ENCODE data around the gene SCN3A.

Gene SCN3A

DNA sequence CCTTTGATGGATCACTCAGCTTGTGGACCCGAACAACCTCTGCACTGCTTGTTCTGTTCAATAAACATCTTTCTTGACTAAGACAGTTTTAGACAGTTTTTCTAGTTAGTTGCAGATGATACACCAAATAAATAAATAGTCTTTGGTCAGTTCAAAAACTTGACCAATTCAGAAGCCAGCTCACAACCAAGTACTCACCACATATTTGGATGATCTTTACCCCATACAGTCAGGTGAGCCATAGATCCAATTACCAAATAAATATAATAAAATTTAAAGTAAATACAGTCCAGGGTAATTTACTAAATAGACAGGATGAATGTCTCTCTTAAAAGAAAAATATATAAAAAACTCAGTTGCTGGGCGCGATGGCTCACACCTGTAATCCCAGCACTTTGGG lies 18.2 kb downstream of the SCN3A start:
- DNase-seq (ENCODE audit: insufficient read length) (no peak), FAIRE-seq (no peak)
- TF ChIP-seq POLR2A (IDR thresholded peaks at IDR 0.05; ENCODE audit: low read depth, low read length) = no peak
- TF ChIP-seq TAF1 (IDR thresholded peaks at IDR 0.05; ENCODE audit: borderline replicate concordance, low read depth, low read length) = no peak
- no peak for TF ChIP-seq POLR2AphosphoS5 (IDR thresholded peaks at IDR 0.05; ENCODE audit: low read depth, low read length)

DNA sequence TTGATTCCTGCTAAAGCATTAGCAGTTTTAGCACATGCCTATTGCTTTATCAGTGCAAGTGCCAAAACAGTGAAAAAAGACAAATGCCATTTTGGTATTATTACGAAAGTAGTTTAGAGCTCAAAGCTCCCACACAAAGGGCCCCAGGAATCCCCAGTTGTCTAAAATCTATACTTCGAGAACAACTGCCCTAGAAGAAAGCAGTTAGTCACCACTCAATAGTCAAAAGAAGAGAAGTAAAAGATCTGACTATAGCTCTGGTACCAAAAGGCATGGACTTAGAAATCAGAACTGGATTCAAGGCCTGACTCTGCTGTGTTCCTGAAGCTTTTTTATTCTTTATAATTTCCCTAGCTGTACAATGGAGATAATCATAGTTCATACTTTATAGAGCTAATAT lies 21.8 kb downstream of the SCN3A start:
- no peak for FAIRE-seq

DNA sequence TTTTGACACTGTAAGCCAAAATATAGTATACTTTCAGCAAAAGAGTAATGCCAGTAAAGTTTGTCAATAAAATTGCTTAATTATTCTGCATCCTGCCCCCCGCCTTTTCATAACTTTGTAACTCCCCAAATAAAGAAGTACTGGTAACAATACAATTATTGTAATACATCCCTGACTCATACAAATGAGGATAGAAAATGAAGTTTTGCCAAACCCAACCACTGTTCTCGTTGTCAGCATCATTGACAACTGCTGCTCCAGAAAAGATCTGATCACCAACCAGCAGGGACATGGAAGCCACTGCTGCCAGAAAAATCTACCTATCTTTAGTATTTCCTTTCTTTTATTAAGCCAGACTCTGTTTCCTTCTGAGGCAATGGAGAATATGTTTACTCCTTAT lies 27.1 kb downstream of the SCN3A start:
- TF ChIP-seq POLR2A (IDR thresholded peaks at IDR 0.05; ENCODE audit: low read depth, low read length) (no peak), POLR2AphosphoS5 (IDR thresholded peaks at IDR 0.05; ENCODE audit: low read depth, low read length) (no peak), TAF1 (IDR thresholded peaks at IDR 0.05; ENCODE audit: borderline replicate concordance, low read depth, low read length) (no peak)
- no peak for DNase-seq (ENCODE audit: insufficient read length)
- FAIRE-seq = no peak

More for the DNA sequence above, 21.8 kb downstream of the SCN3A start:
- no peak for DNase-seq (ENCODE audit: insufficient read length)
- no peak for TF ChIP-seq TAF1 (IDR thresholded peaks at IDR 0.05; ENCODE audit: borderline replicate concordance, low read depth, low read length)

DNA sequence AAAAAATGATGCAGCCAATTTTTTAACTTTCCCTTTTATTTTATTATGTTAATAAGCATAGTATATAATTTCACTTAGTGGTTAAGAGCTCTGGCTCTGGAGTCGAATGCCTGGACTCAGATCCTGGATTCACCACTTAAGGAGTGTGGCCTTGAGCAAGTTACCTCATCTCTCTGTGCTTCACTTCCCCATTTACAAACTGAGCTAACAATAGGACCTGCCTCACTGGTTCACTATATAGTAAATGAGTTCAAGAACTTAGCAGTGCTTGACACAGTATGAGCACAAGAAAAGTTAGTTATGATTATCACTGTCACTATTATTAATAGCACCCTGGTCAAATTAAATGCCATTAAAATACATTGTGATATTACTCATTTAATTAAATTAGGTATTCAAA lies 30.6 kb downstream of the SCN3A start:
- peak; percentile 42 for FAIRE-seq
- TF ChIP-seq TAF1 (IDR thresholded peaks at IDR 0.05; ENCODE audit: borderline replicate concordance, low read depth, low read length) (no peak), POLR2AphosphoS5 (IDR thresholded peaks at IDR 0.05; ENCODE audit: low read depth, low read length) (no peak), POLR2A (IDR thresholded peaks at IDR 0.05; ENCODE audit: low read depth, low read length) (no peak)
- no peak for DNase-seq (ENCODE audit: insufficient read length)

DNA sequence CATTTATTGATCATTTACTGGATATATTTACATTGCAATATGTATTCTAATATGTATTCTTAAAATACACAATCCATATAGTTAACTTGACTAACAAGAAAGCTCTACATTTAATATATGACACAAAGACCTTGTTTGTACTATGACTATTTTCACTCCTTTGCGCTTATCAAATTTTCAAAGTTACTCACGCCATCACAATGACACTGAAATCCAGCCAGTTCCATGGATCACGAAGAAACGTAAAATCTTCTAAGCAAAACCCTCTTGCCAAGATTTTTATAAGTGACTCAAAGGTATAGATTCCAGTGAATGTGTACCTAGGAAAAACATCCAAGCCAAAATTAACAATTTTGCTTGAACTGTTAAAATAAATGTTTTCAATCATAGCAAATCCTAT lies 39.6 kb downstream of the SCN3A start:
- DNase-seq (ENCODE audit: insufficient read length) = no peak
- no peak for TF ChIP-seq POLR2AphosphoS5 (IDR thresholded peaks at IDR 0.05; ENCODE audit: low read depth, low read length)
- TF ChIP-seq POLR2A (IDR thresholded peaks at IDR 0.05; ENCODE audit: low read depth, low read length) = no peak
- no peak for TF ChIP-seq TAF1 (IDR thresholded peaks at IDR 0.05; ENCODE audit: borderline replicate concordance, low read depth, low read length)
- no peak for FAIRE-seq

DNA sequence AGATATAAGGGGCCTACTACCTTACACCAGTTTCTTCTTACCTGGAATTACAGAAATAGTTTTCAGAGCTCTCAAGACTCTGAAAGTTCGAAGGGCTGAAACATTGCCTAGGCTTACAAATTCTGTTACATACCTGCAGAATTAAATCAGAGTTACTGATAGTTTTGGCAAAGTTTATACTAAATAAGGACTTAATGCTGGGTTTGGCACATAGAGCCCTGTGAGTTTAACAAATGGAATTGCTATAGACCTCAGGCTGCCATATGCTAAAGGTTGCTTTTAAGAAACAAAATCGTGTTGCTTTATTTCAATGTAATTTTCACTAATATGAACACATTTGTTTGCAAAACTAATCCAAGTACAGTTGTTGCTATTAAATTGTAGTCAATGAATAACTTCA lies 40.1 kb downstream of the SCN3A start:
- FAIRE-seq = no peak
- TF ChIP-seq POLR2A (IDR thresholded peaks at IDR 0.05; ENCODE audit: low read depth, low read length) (no peak), TAF1 (IDR thresholded peaks at IDR 0.05; ENCODE audit: borderline replicate concordance, low read depth, low read length) (no peak), POLR2AphosphoS5 (IDR thresholded peaks at IDR 0.05; ENCODE audit: low read depth, low read length) (no peak)
- DNase-seq (ENCODE audit: insufficient read length) = no peak

DNA sequence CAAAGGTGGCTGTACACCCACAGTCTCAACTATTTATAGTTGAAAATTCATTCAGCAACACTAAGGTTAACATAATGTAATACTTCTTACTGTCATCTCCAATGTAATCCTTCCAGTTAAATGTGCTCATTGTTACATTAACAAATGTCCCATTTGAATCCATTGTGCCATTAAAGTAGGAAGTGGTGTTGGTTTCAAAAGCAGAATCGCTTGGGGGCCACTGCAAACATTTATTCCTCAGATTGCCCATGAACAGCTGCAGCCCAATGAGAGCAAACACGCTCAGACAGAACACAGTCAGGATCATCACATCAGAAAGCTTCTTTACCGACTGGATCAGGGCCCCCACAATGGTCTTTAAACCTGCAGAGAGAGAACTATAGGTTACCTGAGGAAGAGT lies 41.4 kb downstream of the SCN3A start:
- TF ChIP-seq POLR2A (IDR thresholded peaks at IDR 0.05; ENCODE audit: low read depth, low read length) = no peak
- no peak for TF ChIP-seq TAF1 (IDR thresholded peaks at IDR 0.05; ENCODE audit: borderline replicate concordance, low read depth, low read length)
- no peak for TF ChIP-seq POLR2AphosphoS5 (IDR thresholded peaks at IDR 0.05; ENCODE audit: low read depth, low read length)
- FAIRE-seq (no peak), DNase-seq (ENCODE audit: insufficient read length) (no peak)

DNA sequence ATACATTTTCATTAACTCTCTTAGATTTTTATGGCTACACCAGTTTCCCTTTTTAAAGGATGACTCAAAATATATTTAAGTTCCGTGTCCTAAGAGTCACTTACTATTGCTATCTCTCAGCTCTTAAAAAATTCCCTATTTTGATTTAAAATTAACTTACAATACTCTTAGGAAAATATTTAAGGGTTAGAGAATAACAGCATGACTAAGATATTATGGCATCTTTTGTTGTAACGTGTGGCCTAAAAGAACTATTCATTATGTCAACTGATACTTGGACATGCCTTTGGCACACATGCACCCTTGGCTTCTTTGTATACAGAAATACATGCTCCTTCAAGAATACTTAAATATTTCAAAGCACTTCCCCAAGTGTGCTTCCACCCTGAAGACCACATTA lies 42.3 kb downstream of the SCN3A start:
- TF ChIP-seq TAF1 (IDR thresholded peaks at IDR 0.05; ENCODE audit: borderline replicate concordance, low read depth, low read length) (no peak), POLR2A (IDR thresholded peaks at IDR 0.05; ENCODE audit: low read depth, low read length) (no peak), POLR2AphosphoS5 (IDR thresholded peaks at IDR 0.05; ENCODE audit: low read depth, low read length) (no peak)
- FAIRE-seq (no peak), DNase-seq (ENCODE audit: insufficient read length) (no peak)

DNA sequence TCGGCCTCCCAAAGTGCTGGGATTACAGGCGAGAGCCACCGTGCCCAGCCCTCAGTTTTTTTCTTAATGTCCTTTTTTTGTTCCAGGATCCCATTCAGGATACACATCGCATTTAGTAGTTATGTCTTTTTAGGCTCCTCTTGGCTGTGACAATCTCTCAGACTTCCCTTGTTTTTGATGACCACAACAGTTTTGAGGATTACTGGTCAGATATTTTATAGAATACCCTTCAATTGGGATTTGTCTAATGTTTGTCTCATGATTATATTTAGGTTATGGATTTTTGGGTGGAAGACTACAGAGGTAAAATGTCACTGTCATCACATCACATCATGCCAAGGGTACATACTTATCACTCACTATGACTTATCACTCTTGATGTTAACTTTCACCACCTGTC lies 46.7 kb downstream of the SCN3A start:
- TF ChIP-seq POLR2A (IDR thresholded peaks at IDR 0.05; ENCODE audit: low read depth, low read length) (no peak), TAF1 (IDR thresholded peaks at IDR 0.05; ENCODE audit: borderline replicate concordance, low read depth, low read length) (no peak), POLR2AphosphoS5 (IDR thresholded peaks at IDR 0.05; ENCODE audit: low read depth, low read length) (no peak)
- FAIRE-seq (no peak), DNase-seq (ENCODE audit: insufficient read length) (no peak)

DNA sequence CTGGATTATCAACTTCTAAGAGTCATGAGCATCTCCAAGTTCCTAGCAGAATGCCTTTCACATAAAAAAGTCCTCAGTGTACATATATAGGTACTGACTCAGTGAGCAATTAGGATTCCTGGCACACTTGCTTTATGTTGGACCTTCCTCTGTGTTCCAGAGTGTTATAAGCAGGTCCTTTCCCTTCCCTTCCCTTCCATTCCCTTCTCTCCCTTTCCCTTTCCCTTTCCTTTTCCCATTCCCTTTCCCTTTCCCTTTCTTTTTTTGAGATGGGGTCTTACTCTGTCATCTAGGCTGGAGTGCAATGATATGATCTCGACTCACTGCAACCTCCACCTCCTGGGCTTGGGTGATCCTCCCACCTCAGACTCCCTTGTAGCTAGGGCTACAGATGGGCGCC lies 48.7 kb downstream of the SCN3A start:
- DNase-seq (ENCODE audit: insufficient read length) (no peak), FAIRE-seq (no peak)
- TF ChIP-seq POLR2A (IDR thresholded peaks at IDR 0.05; ENCODE audit: low read depth, low read length) (no peak), TAF1 (IDR thresholded peaks at IDR 0.05; ENCODE audit: borderline replicate concordance, low read depth, low read length) (no peak), POLR2AphosphoS5 (IDR thresholded peaks at IDR 0.05; ENCODE audit: low read depth, low read length) (no peak)

DNA sequence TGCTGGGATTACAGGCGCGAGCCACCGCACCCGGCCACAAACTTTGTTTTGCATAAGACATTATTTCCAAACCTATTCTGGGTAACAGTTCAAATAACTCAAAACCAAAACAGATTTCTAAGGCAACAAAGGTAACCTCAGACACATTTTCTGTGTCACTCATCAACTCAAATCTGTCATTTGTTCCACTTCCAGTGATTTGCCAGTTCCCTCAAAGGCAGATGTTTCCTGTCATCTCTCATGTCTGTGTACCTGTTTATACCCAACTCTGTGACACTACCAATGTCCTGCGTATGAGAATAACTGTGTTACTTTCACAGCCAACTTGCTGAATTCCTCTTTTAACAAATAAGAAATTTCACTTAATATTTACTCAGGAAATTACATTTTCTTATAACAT lies 54.4 kb downstream of the SCN3A start:
- no peak for DNase-seq (ENCODE audit: insufficient read length)
- TF ChIP-seq POLR2AphosphoS5 (IDR thresholded peaks at IDR 0.05; ENCODE audit: low read depth, low read length) (no peak), TAF1 (IDR thresholded peaks at IDR 0.05; ENCODE audit: borderline replicate concordance, low read depth, low read length) (no peak), POLR2A (IDR thresholded peaks at IDR 0.05; ENCODE audit: low read depth, low read length) (no peak)
- FAIRE-seq = no peak

DNA sequence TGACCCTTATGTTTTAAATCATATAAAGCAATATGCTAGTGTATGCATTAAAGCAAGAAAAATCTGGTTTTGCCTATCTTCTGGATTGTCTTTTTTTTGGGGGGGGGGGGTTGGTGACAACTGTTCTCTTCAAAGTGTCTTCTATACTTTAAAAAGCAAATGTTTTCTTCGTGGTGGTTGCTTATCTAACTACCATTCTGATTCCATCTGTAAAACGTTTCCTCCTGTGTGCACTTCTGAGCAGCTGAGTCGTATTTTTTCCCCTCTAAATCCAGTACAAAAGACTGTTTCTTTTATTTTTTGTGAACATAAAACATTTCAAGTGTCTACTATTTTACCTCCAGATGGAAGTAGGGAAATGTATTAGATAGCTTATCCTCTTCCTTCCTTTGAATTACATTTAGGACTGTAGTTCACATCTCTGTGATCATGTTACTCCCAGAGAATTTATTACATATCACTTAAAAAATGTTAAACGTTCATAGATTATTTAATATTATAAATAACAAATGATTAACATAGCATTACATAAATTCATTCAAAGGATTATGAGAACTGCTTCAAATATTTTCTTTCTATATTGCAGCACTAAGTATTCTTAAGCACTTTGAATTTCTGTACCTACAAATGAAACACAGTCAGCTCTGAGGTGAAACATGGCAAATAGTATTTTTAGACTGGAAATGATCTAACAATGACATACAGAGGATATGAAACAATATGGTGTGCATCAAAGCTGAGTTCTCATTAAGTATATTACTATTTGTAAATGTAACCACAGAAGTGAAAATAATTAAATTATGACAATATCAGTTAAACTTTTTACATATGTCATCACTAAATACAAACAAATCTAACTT lies 56.4 kb downstream of the SCN3A start:
- DNase-seq (ENCODE audit: insufficient read length) = no peak
- no peak for FAIRE-seq
- TF ChIP-seq TAF1 (IDR thresholded peaks at IDR 0.05; ENCODE audit: borderline replicate concordance, low read depth, low read length) (no peak), POLR2A (IDR thresholded peaks at IDR 0.05; ENCODE audit: low read depth, low read length) (no peak), POLR2AphosphoS5 (IDR thresholded peaks at IDR 0.05; ENCODE audit: low read depth, low read length) (no peak)
